ENCODE results near the gene LRRC73. TPM values are rescaled to one million over a fixed set of nuclear protein-coding genes. Genes with fewer than 3 reads are reported as not detected.

The LRRC73 gene
- total and polyA plus RNA-seq, 2 of the 8 experiments (the other 6 are each of a cell fraction or from before 2014, with no cell fraction given), result 0.24 to 0.26 TPM

- Histone ChIP-seq H3K23ac (ENCODE audit: insufficient read length) (no peak overlapping the region), H2BK15ac (ENCODE audit: low read length) (no peak overlapping the region), H4K5ac (ENCODE audit: insufficient read length, low read depth, low read length) (no peak overlapping the region), H2BK12ac (ENCODE audit: low read depth, low read length) (no peak overlapping the region), H3K36me3 (ENCODE audit: control insufficient read depth in 2 of 4, insufficient read depth in 4 of 4, low read length in 3 of 4) (no peaks in the 10 kb centered on the region), H2BK20ac (ENCODE audit: low read length) (no peak overlapping the region), H3K4me1 (replicated peaks in 1 of 4; ENCODE audit: control insufficient read depth in 3 of 4, insufficient read depth in 4 of 4, low read length in 3 of 4) (0 out of 7 replicates have a peak, but pooled peaks cover 0 to 2% (median 1%) of the 10 kb centered on the region in 4 experiments), H2AFZ (ENCODE audit: low read length) (no peak overlapping the region), H3K27ac (ENCODE audit: low read depth, low read length) (no peak overlapping the region), H3K9me3 (ENCODE audit: insufficient read depth in 2 of 2, low read depth in 1 of 2, low read length in 1 of 2) (no peaks in the 10 kb centered on the region), H3K4me3 (ENCODE audit: extremely low read depth in 1 of 4, insufficient read depth in 2 of 4, low read depth in 3 of 4, low read length in 4 of 4) (no peak overlapping the region), H2AK5ac (ENCODE audit: low read depth, low read length) (no peak overlapping the region), H3K27me3 (replicated peaks in 1 of 4; ENCODE audit: control insufficient read depth in 3 of 4, extremely low read depth in 1 of 4, insufficient read depth in 3 of 4, low read length in 3 of 4) (peaks cover 6 to 20% (median 16%) of the 10 kb centered on the region in 4 experiments), H3K79me1 (ENCODE audit: low read depth, low read length) (no peaks in the 10 kb centered on the region), H3K4ac (replicated peaks; ENCODE audit: insufficient read length, low read depth, low read length) (no peak overlapping the region), H4K8ac (ENCODE audit: extremely low read depth, insufficient read depth, low read length) (no peak overlapping the region), H3K18ac (ENCODE audit: extremely low read depth, low read length) (no peak overlapping the region), H3K4me2 (ENCODE audit: insufficient read depth in 1 of 2, low read depth in 2 of 2, low read length in 2 of 2) (no peak overlapping the region), H3K9ac (replicated peaks in 1 of 4; ENCODE audit: extremely low read depth in 1 of 4, low read depth in 3 of 4, low read length in 3 of 4) (no peak overlapping the region), H3K14ac (ENCODE audit: insufficient read length) (no peak overlapping the region), H3K23me2 (ENCODE audit: low read depth, low read length) (peaks cover 8% of the 10 kb centered on the region; the same call in 1 of the 2 replicates), H2BK120ac (replicated peaks; ENCODE audit: low read depth, low read length) (no peak overlapping the region), H4K20me1 (replicated peaks in 1 of 2; ENCODE audit: control insufficient read depth in 1 of 2, insufficient read depth in 2 of 2, low read length in 2 of 2) (no peaks in the 10 kb centered on the region), H3K56ac (replicated peaks; ENCODE audit: insufficient read length, low read depth, low read length) (no peak overlapping the region), H3K79me2 (ENCODE audit: control insufficient read depth in 1 of 2, insufficient read depth in 2 of 2, low read length in 2 of 2) (no peaks in the 10 kb centered on the region), H2BK5ac (ENCODE audit: low read depth, low read length) (no peak overlapping the region), H4K91ac (replicated peaks; ENCODE audit: insufficient read length, low read length) (no peak overlapping the region)
- POLR2A ChIA-PET (ENCODE audit: partially characterized antibody), result interaction anchor here (0.8 to 2.3 kb wide), 4 partner anchors 13 to 92 kb away, joined by 3 to 6 read pairs (median 3); no protein-coding TSS in a partner anchor
- 79% methylated on average over 4 of the region's 4 CpGs; no CpG with 5 or more reads in 1 of the 2 experiments for WGBS, 2 experiments (ENCODE audit: extremely low coverage in 1 of 2, insufficient coverage in 1 of 2, insufficient read length in 1 of 2, insufficient replicate concordance in 2 of 2, low coverage in 1 of 2, low lambda C conversion rate in 2 of 2, missing lambda C conversion rate in 1 of 2)
- FAIRE-seq (no peak), DNase-seq (ENCODE audit: low read depth in 1 of 2, low spot score in 2 of 2) (no peak)
- CTCF ChIA-PET (ENCODE audit: partially characterized antibody), result interaction anchor here (0.9 to 21.2 kb wide), 7 partner anchors 16 to 71 kb away, joined by 3 to 495 read pairs (median 4); partner anchors contain the start of genes ABCC10 and LRRC73
- TF ChIP-seq ZNF274 (IDR thresholded peaks at IDR 0.05; ENCODE audit: borderline replicate concordance, extremely low read depth, low read length) (no peak), EP300 (IDR thresholded peaks at IDR 0.05; ENCODE audit: borderline replicate concordance in 1 of 2, low read depth in 2 of 2, low read length in 2 of 2) (no peak), CEBPB (IDR thresholded peaks at IDR 0.05; ENCODE audit: low read depth, low read length) (no peak), EZH2 (IDR thresholded peaks at IDR 0.05; ENCODE audit: low read depth, low read length, severe bottlenecking) (no peak), JUN (IDR thresholded peaks at IDR 0.05; ENCODE audit: low read depth, low read length) (no peak), TBP (IDR thresholded peaks at IDR 0.05; ENCODE audit: low read depth, low read length) (no peak), KDM1A (IDR thresholded peaks at IDR 0.05; ENCODE audit: borderline replicate concordance, low read length) (no peak), RXRA (IDR thresholded peaks at IDR 0.05; ENCODE audit: insufficient read depth, low read depth, low read length) (no peak), JUND (IDR thresholded peaks at IDR 0.05; ENCODE audit: low read length) (no peak), CTCF (IDR thresholded peaks at IDR 0.05; ENCODE audit: control extremely low read depth in 1 of 3, insufficient read depth in 1 of 3, low read depth in 1 of 3, low read length in 3 of 3) (no peak), PHF8 (conservative IDR thresholded peaks at IDR 0.05; ENCODE audit: low read depth, low read length) (no peak)
Measured at GRCh38 chr6:43460032-43460431, 50.1 kb downstream of the LRRC73 start.
